ENCODE results near the gene ENOX1.

GRCh38 chr13:43407023-43407581 lies 379.7 kb downstream of the ENOX1 start:
- no peak for TF ChIP-seq REST (IDR thresholded peaks at IDR 0.05; ENCODE audit: insufficient read depth in 1 of 2, low read depth in 2 of 2, low read length in 2 of 2)
- TF ChIP-seq POLR2AphosphoS5 (IDR thresholded peaks at IDR 0.05; ENCODE audit: low read depth, low read length), result no peak
- TF ChIP-seq SIN3A (IDR thresholded peaks at IDR 0.05; ENCODE audit: borderline replicate concordance, insufficient read depth, low read length), result no peak

Measured in PFSK-1 (cell line).